Limb (tissue), 2 donors: ENCODE results near the gene SORL1-AS1.

Experiments
- DNase-seq, 2 donors: peaks; one replicate each; pipeline ENCODE4 v3.0.0-alpha.2; 2016; ENCODE audit errors: extremely low spot score in 2 of 2

The SORL1-AS1 gene

GRCh38 chr11:121451986-121452608 is 670 bp downstream of the SORL1-AS1 start, which contains the start of gene SORL1:
SORL1 (plus strand) TSS chr11:121452314; CDS start chr11:121452332, 18 bp downstream.
- peak; percentile 65 to 87 for DNase-seq

GRCh38 chr11:121451178-121451985 is 1.4 kb downstream of the SORL1-AS1 start:
- DNase-seq, result no peak

GRCh38 chr11:121450401-121450800 is 2.4 kb downstream of the SORL1-AS1 start:
- DNase-seq, result no peak

GRCh38 chr11:121449626-121450025 is 3.1 kb downstream of the SORL1-AS1 start:
- DNase-seq, result no peak

DNA sequence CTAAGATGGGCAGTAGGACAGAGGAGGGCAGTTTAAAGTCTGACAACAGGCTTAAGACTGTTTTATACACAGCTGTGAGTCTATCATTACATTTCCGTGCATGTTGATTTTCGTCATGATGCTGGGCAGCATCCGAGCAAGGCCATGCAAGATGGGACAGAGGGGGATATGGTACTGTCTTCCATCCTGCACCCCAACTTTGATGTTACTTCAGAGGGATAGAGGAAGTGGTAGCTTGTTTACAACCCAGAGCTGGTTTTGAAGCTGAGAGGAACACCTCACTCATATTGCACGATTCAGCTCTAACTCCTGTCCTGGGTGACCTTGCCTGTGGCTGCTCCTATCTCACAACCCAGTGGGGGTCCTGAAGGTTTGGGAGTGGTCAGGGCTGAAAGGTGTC is 3.6 kb downstream of the SORL1-AS1 start:
- DNase-seq, result no peak

- no peak for DNase-seq
These were observed 4.3 kb downstream of the SORL1-AS1 start for GRCh38 chr11:121448431-121448941.

GRCh38 chr11:121448011-121448410 is 4.8 kb downstream of the SORL1-AS1 start:
- no peak for DNase-seq

GRCh38 chr11:121446752-121447156 is 6.0 kb downstream of the SORL1-AS1 start:
- DNase-seq, result no peak

- no peak for DNase-seq
These were observed 7.5 kb downstream of the SORL1-AS1 start for GRCh38 chr11:121445071-121445768.

GRCh38 chr11:121444526-121444925 is 8.2 kb downstream of the SORL1-AS1 start:
- no peak for DNase-seq

GRCh38 chr11:121443688-121444275 is 9.0 kb downstream of the SORL1-AS1 start:
- DNase-seq, result no peak

GRCh38 chr11:121441521-121441920 is 11.2 kb downstream of the SORL1-AS1 start:
- DNase-seq, result no peak

DNA sequence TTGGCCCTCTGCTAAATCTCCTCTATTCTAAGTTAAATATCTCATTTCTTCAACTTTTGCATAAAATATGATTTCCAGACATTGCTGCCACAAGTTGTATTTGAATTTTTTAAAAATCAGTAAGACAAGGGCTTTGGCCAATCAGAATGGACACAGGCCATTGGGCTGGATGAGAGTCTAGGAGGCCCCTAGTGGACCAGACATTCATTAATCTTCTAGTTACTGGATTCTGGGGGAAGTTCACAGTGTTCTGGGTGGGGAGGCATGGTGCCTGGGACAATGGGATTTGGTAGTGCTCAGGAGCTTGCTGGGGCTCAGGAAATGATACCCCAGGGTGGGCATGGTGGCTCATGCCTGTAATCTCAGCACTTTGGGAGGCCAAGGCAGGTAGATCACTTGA is 13.0 kb downstream of the SORL1-AS1 start:
- DNase-seq, result no peak

DNA sequence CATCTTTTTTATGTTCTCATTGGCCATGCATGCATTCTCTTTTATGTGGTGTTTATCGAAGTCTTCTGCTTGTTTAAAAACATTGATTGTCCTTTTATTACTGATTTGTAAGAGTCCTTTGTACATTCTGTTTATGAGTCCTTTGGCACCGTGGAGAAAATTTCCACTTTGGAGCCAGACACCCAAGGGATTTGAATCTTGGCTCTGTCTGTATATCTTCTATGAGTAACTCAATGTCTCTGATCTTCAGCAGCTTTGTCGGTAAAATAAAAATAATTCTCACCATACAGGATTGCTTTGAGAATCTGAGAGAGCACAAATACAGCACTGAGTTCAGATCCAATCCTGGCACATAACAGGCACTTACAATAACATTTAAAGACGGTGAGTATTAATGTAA is 13.4 kb downstream of the SORL1-AS1 start:
- DNase-seq, result no peak

GRCh38 chr11:121437686-121438078 is 15.1 kb downstream of the SORL1-AS1 start:
- no peak for DNase-seq

- no peak for DNase-seq
These were observed 15.6 kb downstream of the SORL1-AS1 start for GRCh38 chr11:121437018-121437685.

GRCh38 chr11:121435551-121436511 is 16.9 kb downstream of the SORL1-AS1 start:
- DNase-seq, result no peak

GRCh38 chr11:121435132-121435531 is 17.6 kb downstream of the SORL1-AS1 start:
- DNase-seq, result no peak

- DNase-seq, result no peak
These were observed 20.8 kb downstream of the SORL1-AS1 start for GRCh38 chr11:121431820-121432526.
